ENCODE measurements around the gene SH2D3C.

The SH2D3C gene

GRCh38 chr9:127694890-127695720 lies 83.4 kb downstream of the SH2D3C start:
- DNase-seq: no peak

- no peak for DNase-seq
These were observed 84.8 kb downstream of the SH2D3C start for GRCh38 chr9:127693697-127694096.

GRCh38 chr9:127693143-127693542 lies 85.3 kb downstream of the SH2D3C start:
- DNase-seq: no peak

GRCh38 chr9:127692071-127692470 lies 86.4 kb downstream of the SH2D3C start:
- DNase-seq: no peak

- no peak for DNase-seq
These were observed 87.7 kb downstream of the SH2D3C start for GRCh38 chr9:127690735-127691134.

- DNase-seq: no peak
These were observed 89.0 kb downstream of the SH2D3C start for GRCh38 chr9:127689329-127690000.
